Panc1 (cell line): ENCODE measurements around the gene MAFB. TPM values are rescaled to one million over a fixed set of nuclear protein-coding genes. Genes with fewer than 3 reads are reported as not detected.

Experiments used
- ATAC-seq: fragments of 200-7000 bp; cut with Tn5 transposase; 2 replicates; pipeline ENCODE4 v1.9.1; 2020; ENCODE audit warnings: mild to moderate bottlenecking, moderate library complexity
- BruUV-seq: library from RNA; stranded (reverse); fragments of 400-500 nt; replicated peaks from 2 replicates; lab custom pipeline; 2021; lab: Mats Ljungman, UMichigan
- CTCF ChIA-PET: fragments of 300-600 bp; sonication (Branson Sonifier 250); formaldehyde crosslinking; loops from one replicate; lab custom pipeline; 2022; ENCODE audit warnings: antibody characterized with exemption; lab: Charles Lee
- POLR2A ChIA-PET: fragments of 300-600 bp; sonication (Branson Sonifier 250); formaldehyde crosslinking; loops from one replicate; lab custom pipeline; 2022; ENCODE audit warnings: antibody characterized with exemption; lab: Charles Lee
- DNase-seq: peaks from one replicate; pipeline ENCODE4 v3.0.0-alpha.2; 2010; ENCODE audit warnings: low read depth, low spot score
- H3K27ac ChIP-seq: 2 replicates; pipeline ENCODE4 v1.5.1; 2011; ENCODE audit warnings: mild to moderate bottlenecking, low read length, inconsistent platforms
- H3K27me3 ChIP-seq: fragments of 200-500 bp; sonication (Bioruptor generic); 2 replicates; pipeline ENCODE4 v1.6.0; 2014; ENCODE audit warnings: low read length, inconsistent platforms; ENCODE audit not compliant: control insufficient read depth, insufficient read depth
- H3K36me3 ChIP-seq: fragments of 200-500 bp; sonication (Bioruptor generic); 2 replicates; pipeline ENCODE4 v1.5.1; 2014; ENCODE audit warnings: inconsistent platforms, mild to moderate bottlenecking, low read length, moderate library complexity; ENCODE audit not compliant: control insufficient read depth, insufficient read depth
- H3K4me1 ChIP-seq: 2 replicates; pipeline ENCODE4 v1.5.1; 2011; ENCODE audit warnings: inconsistent platforms, mild to moderate bottlenecking, low read length, moderate library complexity; ENCODE audit not compliant: control insufficient read depth, insufficient read depth
- H3K4me3 ChIP-seq, 2 experiments: 2 replicates each; pipeline ENCODE4 v1.5.1; 2011 to 2012; ENCODE audit warnings: low read depth in 2 of 2, low read length in 2 of 2, mild to moderate bottlenecking in 2 of 2, inconsistent platforms in 1 of 2, moderate library complexity in 1 of 2
- H3K9me3 ChIP-seq: fragments of 200-500 bp; sonication (Bioruptor generic); 2 replicates; pipeline ENCODE4 v1.5.1; 2014; ENCODE audit warnings: low read depth, mild to moderate bottlenecking, inconsistent platforms, low read length, moderate library complexity; ENCODE audit not compliant: control insufficient read depth, insufficient read depth
- POLR2AphosphoS5 ChIP-seq: IDR thresholded peaks from 2 replicates; pipeline ENCODE4 v1.6.1; 2012; ENCODE audit warnings: mild to moderate bottlenecking, low read depth, low read length, moderate library complexity
- SIN3A ChIP-seq: IDR thresholded peaks from 2 replicates; pipeline ENCODE4 v1.6.1; 2012; ENCODE audit warnings: low read depth, mild to moderate bottlenecking, low read length, moderate library complexity, borderline replicate concordance; ENCODE audit not compliant: insufficient read depth
- TCF7L2 ChIP-seq: IDR thresholded peaks from 2 replicates; pipeline ENCODE4 v1.6.1; 2011; ENCODE audit warnings: mild to moderate bottlenecking, low read depth, low read length, inconsistent platforms
- in situ Hi-C: cut with HindIII; loops from 2 replicates; pipeline ENCODE4 v1.10.0; 2016; ENCODE audit warnings: low sequenced_read_pairs, low pct_unique_long_range_greater_than_20kb
- intact Hi-C: fragments of 100-400 bp; cut with micrococcal nuclease; formaldehyde crosslinking; loops from one replicate; pipeline ENCODE4 v1.10.0; 2022; ENCODE audit not compliant: unreplicated experiment
- total RNA-seq: library from RNA; stranded (reverse); gene quantifications from one replicate; pipeline ENCODE4 v1.2.1, GENCODE V29; 2021; ENCODE audit not compliant: unreplicated experiment
- TF ChIP-seq, protein P1 (sequence below), 2 experiments: IDR thresholded peaks; 2 replicates each; pipeline ENCODE4 v1.6.1; 2011 to 2012; ENCODE audit warnings: low read depth in 2 of 2, control low read depth in 1 of 2, low read length in 1 of 2, mild to moderate bottlenecking in 1 of 2, moderate library complexity in 1 of 2; ENCODE audit not compliant: insufficient read depth in 1 of 2
- TF ChIP-seq, protein P2 (sequence below): fragments of 450-650 bp; IDR thresholded peaks from 2 replicates; pipeline ENCODE4 v1.5.1; 2017; ENCODE audit warnings: mild to moderate bottlenecking

The MAFB gene
- total RNA-seq, 1 experiment from 2014 or later = 0.28 TPM

DNA sequence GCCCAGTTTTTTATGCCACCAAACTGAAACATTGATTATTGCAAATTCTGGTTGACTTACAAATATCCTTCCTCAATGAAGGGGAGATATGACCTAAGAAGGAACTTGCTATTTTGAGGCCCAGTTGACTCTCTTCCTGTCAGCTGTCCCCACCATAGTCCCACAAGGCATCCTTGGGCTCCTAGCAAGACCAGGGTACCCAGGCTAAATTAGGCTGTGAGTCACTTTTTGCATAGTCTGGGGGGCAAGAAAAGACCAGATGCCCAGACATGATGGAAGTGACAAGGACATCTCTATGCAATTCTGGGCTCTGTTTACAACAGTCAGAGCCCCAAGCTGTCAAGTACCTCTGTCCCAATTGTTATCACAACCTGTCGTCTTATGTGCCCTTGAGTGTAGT lies 31.8 kb upstream of the MAFB start:
- TF ChIP-seq SIN3A (no peak), TCF7L2 (no peak), POLR2AphosphoS5 (no peak)
- TF ChIP-seq, protein P1, sequence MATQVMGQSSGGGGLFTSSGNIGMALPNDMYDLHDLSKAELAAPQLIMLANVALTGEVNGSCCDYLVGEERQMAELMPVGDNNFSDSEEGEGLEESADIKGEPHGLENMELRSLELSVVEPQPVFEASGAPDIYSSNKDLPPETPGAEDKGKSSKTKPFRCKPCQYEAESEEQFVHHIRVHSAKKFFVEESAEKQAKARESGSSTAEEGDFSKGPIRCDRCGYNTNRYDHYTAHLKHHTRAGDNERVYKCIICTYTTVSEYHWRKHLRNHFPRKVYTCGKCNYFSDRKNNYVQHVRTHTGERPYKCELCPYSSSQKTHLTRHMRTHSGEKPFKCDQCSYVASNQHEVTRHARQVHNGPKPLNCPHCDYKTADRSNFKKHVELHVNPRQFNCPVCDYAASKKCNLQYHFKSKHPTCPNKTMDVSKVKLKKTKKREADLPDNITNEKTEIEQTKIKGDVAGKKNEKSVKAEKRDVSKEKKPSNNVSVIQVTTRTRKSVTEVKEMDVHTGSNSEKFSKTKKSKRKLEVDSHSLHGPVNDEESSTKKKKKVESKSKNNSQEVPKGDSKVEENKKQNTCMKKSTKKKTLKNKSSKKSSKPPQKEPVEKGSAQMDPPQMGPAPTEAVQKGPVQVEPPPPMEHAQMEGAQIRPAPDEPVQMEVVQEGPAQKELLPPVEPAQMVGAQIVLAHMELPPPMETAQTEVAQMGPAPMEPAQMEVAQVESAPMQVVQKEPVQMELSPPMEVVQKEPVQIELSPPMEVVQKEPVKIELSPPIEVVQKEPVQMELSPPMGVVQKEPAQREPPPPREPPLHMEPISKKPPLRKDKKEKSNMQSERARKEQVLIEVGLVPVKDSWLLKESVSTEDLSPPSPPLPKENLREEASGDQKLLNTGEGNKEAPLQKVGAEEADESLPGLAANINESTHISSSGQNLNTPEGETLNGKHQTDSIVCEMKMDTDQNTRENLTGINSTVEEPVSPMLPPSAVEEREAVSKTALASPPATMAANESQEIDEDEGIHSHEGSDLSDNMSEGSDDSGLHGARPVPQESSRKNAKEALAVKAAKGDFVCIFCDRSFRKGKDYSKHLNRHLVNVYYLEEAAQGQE (IDR thresholded peaks at IDR 0.05; ENCODE audit: insufficient read depth in 1 of 2, low read depth in 2 of 2, low read length in 1 of 2) = no peak
- TF ChIP-seq, protein P2, sequence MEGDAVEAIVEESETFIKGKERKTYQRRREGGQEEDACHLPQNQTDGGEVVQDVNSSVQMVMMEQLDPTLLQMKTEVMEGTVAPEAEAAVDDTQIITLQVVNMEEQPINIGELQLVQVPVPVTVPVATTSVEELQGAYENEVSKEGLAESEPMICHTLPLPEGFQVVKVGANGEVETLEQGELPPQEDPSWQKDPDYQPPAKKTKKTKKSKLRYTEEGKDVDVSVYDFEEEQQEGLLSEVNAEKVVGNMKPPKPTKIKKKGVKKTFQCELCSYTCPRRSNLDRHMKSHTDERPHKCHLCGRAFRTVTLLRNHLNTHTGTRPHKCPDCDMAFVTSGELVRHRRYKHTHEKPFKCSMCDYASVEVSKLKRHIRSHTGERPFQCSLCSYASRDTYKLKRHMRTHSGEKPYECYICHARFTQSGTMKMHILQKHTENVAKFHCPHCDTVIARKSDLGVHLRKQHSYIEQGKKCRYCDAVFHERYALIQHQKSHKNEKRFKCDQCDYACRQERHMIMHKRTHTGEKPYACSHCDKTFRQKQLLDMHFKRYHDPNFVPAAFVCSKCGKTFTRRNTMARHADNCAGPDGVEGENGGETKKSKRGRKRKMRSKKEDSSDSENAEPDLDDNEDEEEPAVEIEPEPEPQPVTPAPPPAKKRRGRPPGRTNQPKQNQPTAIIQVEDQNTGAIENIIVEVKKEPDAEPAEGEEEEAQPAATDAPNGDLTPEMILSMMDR = no peak
- in situ Hi-C loops (no loop called here), intact Hi-C loops (no loop called here)
- Histone ChIP-seq H3K4me1 (no peaks in the 10 kb centered on the region), H3K9me3 (no peaks in the 10 kb centered on the region), H3K27ac (no peak overlapping the region), H3K36me3 (no peaks in the 10 kb centered on the region), H3K27me3 (peaks cover 5% of the 10 kb centered on the region), H3K4me3 (no peak overlapping the region)
- no peak for ATAC-seq
- ChIA-PET POLR2A (no interaction called here), CTCF (no interaction called here)
- BruUV-seq = no TSS peak
- DNase-seq = no peak

DNA sequence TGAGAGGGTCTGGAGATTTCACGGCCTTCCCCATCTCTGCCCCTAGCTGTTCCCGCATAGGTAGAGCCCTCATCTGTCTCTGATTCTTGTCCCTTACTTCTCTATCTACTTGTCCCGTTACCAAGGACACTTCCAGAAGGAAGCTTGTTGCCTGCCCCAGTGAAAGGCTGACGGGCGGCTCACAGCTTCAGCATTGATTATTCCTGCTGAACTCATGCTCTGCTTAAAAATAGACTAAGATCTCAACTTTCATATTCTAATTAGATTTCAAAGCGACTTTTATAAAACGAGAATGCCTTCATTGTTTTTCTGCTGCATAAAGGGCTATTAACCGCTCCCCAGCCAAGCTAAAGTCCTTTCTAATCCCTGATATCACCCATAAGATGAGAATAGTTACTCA lies 31.1 kb upstream of the MAFB start:
- no peak overlapping the region for H3K27ac ChIP-seq
- DNase-seq = no peak
- H3K36me3 ChIP-seq = no peaks in the 10 kb centered on the region
- BruUV-seq = no TSS peak
- no peak overlapping the region for H3K4me3 ChIP-seq
- H3K4me1 ChIP-seq = no peaks in the 10 kb centered on the region
- in situ Hi-C loops = no loop called here
- CTCF ChIA-PET = no interaction called here
- ATAC-seq = no peak
- H3K9me3 ChIP-seq = no peaks in the 10 kb centered on the region
- TF ChIP-seq SIN3A = no peak
- TF ChIP-seq, protein P1 (IDR thresholded peaks at IDR 0.05; ENCODE audit: insufficient read depth in 1 of 2, low read depth in 2 of 2, low read length in 1 of 2) = no peak
- no peak for TF ChIP-seq TCF7L2
- TF ChIP-seq, protein P2 = no peak
- TF ChIP-seq POLR2AphosphoS5 = no peak
- POLR2A ChIA-PET = no interaction called here
- intact Hi-C loops = no loop called here
- H3K27me3 ChIP-seq = peaks cover 5% of the 10 kb centered on the region
